GM10266 (cell line): ENCODE results near the gene TXK.

Source experiments
- DNase-seq: peaks from one replicate; pipeline ENCODE4 v3.0.0; 2012; ENCODE audit errors: extremely low spot score
- CTCF ChIP-seq: IDR thresholded peaks from 2 replicates; pipeline ENCODE4 v1.5.1; 2012; ENCODE audit warnings: mild to moderate bottlenecking, low read depth; ENCODE audit not compliant: control insufficient read depth, insufficient read depth; ENCODE audit errors: missing control alignments

TXK gene

GRCh38 chr4:48152259-48152658 lies 18.2 kb upstream of the TXK start:
- no peak for TF ChIP-seq CTCF
- DNase-seq, result no peak

GRCh38 chr4:48149827-48150370 lies 15.8 kb upstream of the TXK start:
- no peak for DNase-seq
- no peak for TF ChIP-seq CTCF

- no peak for TF ChIP-seq CTCF
- DNase-seq, result no peak
Observed at GRCh38 chr4:48147621-48148020, 13.6 kb upstream of the TXK start.

GRCh38 chr4:48141048-48141447 lies 7.0 kb upstream of the TXK start:
- DNase-seq, result peak; percentile 21
- peak; percentile 27 for TF ChIP-seq CTCF

- no peak for DNase-seq
Observed at GRCh38 chr4:48139691-48140090, 5.6 kb upstream of the TXK start.

GRCh38 chr4:48138936-48139335 lies 4.9 kb upstream of the TXK start:
- peak; percentile 11 for DNase-seq
- TF ChIP-seq CTCF, result no peak

More at GRCh38 chr4:48139691-48140090, 5.6 kb upstream of the TXK start:
- no peak for TF ChIP-seq CTCF

- DNase-seq, result no peak
- no peak for TF ChIP-seq CTCF
Observed at GRCh38 chr4:48138511-48138910, 4.5 kb upstream of the TXK start.
